Panc1 (cell line): ENCODE measurements around the gene ESRRB. TPM values are rescaled to one million over a fixed set of nuclear protein-coding genes. Genes with fewer than 3 reads are reported as not detected.

Experiments used
- ATAC-seq: fragments of 200-7000 bp; cut with Tn5 transposase; 2 replicates; pipeline ENCODE4 v1.9.1; 2020; ENCODE audit warnings: mild to moderate bottlenecking, moderate library complexity
- Bru-seq: library from RNA; stranded (reverse); fragments of 400-500 nt; gene quantifications from one replicate; lab custom pipeline; 2021; lab: Mats Ljungman, UMichigan
- BruChase-seq, 2 experiments: library from RNA; stranded (reverse); fragments of 400-500 nt; gene quantifications; one replicate each; lab custom pipeline; 2021; lab: Mats Ljungman, UMichigan
- BruUV-seq: library from RNA; stranded (reverse); fragments of 400-500 nt; replicated peaks from 2 replicates; lab custom pipeline; 2021; lab: Mats Ljungman, UMichigan
- CTCF ChIA-PET: fragments of 300-600 bp; sonication (Branson Sonifier 250); formaldehyde crosslinking; loops from one replicate; lab custom pipeline; 2022; ENCODE audit warnings: antibody characterized with exemption; lab: Charles Lee
- POLR2A ChIA-PET: fragments of 300-600 bp; sonication (Branson Sonifier 250); formaldehyde crosslinking; loops from one replicate; lab custom pipeline; 2022; ENCODE audit warnings: antibody characterized with exemption; lab: Charles Lee
- DNase-seq: peaks from one replicate; pipeline ENCODE4 v3.0.0-alpha.2; 2010; ENCODE audit warnings: low read depth, low spot score
- H3K27ac ChIP-seq: 2 replicates; pipeline ENCODE4 v1.5.1; 2011; ENCODE audit warnings: mild to moderate bottlenecking, low read length, inconsistent platforms
- H3K27me3 ChIP-seq: fragments of 200-500 bp; sonication (Bioruptor generic); 2 replicates; pipeline ENCODE4 v1.6.0; 2014; ENCODE audit warnings: low read length, inconsistent platforms; ENCODE audit not compliant: control insufficient read depth, insufficient read depth
- H3K36me3 ChIP-seq: fragments of 200-500 bp; sonication (Bioruptor generic); 2 replicates; pipeline ENCODE4 v1.5.1; 2014; ENCODE audit warnings: inconsistent platforms, mild to moderate bottlenecking, low read length, moderate library complexity; ENCODE audit not compliant: control insufficient read depth, insufficient read depth
- H3K4me1 ChIP-seq: 2 replicates; pipeline ENCODE4 v1.5.1; 2011; ENCODE audit warnings: inconsistent platforms, mild to moderate bottlenecking, low read length, moderate library complexity; ENCODE audit not compliant: control insufficient read depth, insufficient read depth
- H3K4me3 ChIP-seq, 2 experiments: 2 replicates each; pipeline ENCODE4 v1.5.1; 2011 to 2012; ENCODE audit warnings: low read depth in 2 of 2, low read length in 2 of 2, mild to moderate bottlenecking in 2 of 2, inconsistent platforms in 1 of 2, moderate library complexity in 1 of 2
- H3K9me3 ChIP-seq: fragments of 200-500 bp; sonication (Bioruptor generic); 2 replicates; pipeline ENCODE4 v1.5.1; 2014; ENCODE audit warnings: low read depth, mild to moderate bottlenecking, inconsistent platforms, low read length, moderate library complexity; ENCODE audit not compliant: control insufficient read depth, insufficient read depth
- CTCF ChIP-seq: fragments of 450-650 bp; IDR thresholded peaks from 2 replicates; pipeline ENCODE4 v1.5.1; 2017; ENCODE audit warnings: mild to moderate bottlenecking
- POLR2AphosphoS5 ChIP-seq: IDR thresholded peaks from 2 replicates; pipeline ENCODE4 v1.6.1; 2012; ENCODE audit warnings: mild to moderate bottlenecking, low read depth, low read length, moderate library complexity
- SIN3A ChIP-seq: IDR thresholded peaks from 2 replicates; pipeline ENCODE4 v1.6.1; 2012; ENCODE audit warnings: low read depth, mild to moderate bottlenecking, low read length, moderate library complexity, borderline replicate concordance; ENCODE audit not compliant: insufficient read depth
- TCF7L2 ChIP-seq: IDR thresholded peaks from 2 replicates; pipeline ENCODE4 v1.6.1; 2011; ENCODE audit warnings: mild to moderate bottlenecking, low read depth, low read length, inconsistent platforms
- in situ Hi-C: cut with HindIII; loops from 2 replicates; pipeline ENCODE4 v1.10.0; 2016; ENCODE audit warnings: low sequenced_read_pairs, low pct_unique_long_range_greater_than_20kb
- intact Hi-C: fragments of 100-400 bp; cut with micrococcal nuclease; formaldehyde crosslinking; loops from one replicate; pipeline ENCODE4 v1.10.0; 2022; ENCODE audit not compliant: unreplicated experiment
- long read RNA-seq: library from polyadenylated mRNA; unstranded; transcript quantifications from one replicate; pipeline ENCODE4 v2.0.0, GENCODE V29; 2021; ENCODE audit not compliant: unreplicated experiment
- polyA plus RNA-seq: library from polyadenylated mRNA; unstranded; fragments of >200 nt; gene quantifications from one replicate; pipeline ENCODE4 v1.2.1, GENCODE V29; 2012; ENCODE audit warnings: missing spikeins; ENCODE audit not compliant: insufficient read length
- total RNA-seq: library from RNA; stranded (reverse); gene quantifications from one replicate; pipeline ENCODE4 v1.2.1, GENCODE V29; 2021; ENCODE audit not compliant: unreplicated experiment
- TF ChIP-seq, protein P1 (sequence below), 2 experiments: IDR thresholded peaks; 2 replicates each; pipeline ENCODE4 v1.6.1; 2011 to 2012; ENCODE audit warnings: low read depth in 2 of 2, control low read depth in 1 of 2, low read length in 1 of 2, mild to moderate bottlenecking in 1 of 2, moderate library complexity in 1 of 2; ENCODE audit not compliant: insufficient read depth in 1 of 2

The ESRRB gene
- total RNA-seq = not detected
- not detected for polyA plus RNA-seq
- Bru-seq, nascent RNA = percentile 7 among the genes with signal in this experiment
- BruChase-seq, experiment 1, labeled RNA remaining after a 2-hour chase = percentile 13 among the genes with signal in this experiment
- percentile 12 among the genes with signal in this experiment for BruChase-seq, experiment 2, labeled RNA remaining after a 6-hour chase
- long read RNA-seq = 0 reads

DNA sequence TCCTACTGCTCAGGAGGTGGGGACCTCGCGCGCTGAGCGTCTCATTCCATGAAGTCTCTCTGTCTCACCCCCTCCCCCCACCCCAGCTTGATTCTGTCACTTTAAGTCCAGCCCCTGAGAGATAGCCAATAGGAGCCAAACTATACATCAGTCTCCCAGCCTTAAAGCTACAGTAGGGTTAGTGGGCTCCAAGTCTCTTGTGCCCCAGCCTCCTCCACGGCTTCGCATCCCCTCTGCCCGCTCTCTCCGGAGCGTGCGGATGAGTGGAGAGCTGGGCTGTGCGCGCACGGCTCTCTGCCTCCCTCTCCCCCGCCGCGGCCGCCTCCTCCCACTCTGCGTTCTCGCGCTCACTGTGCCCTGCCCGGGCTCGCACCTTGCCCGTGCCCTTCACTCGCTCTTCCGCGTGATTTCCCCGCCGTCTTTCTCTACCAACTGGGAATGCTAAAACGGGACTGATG lies at the start of gene ESRRB:
Gene ESRRB, plus strand, starts transcription at position 191 of the 458 bp plus-strand sequence. Its CDS starts 265 bp downstream, at position 456.
- DNase-seq (no peak), ATAC-seq (peak; percentile 74)
- intact Hi-C loops = no loop called here
- in situ Hi-C loops = no loop called here
- Histone ChIP-seq H3K4me1 (peaks cover 10% of the 10 kb centered on the region), H3K27ac (no peak within 1 kb of the TSS), H3K27me3 (peaks cover 24% of the 10 kb centered on the region), H3K4me3 (peak within 1 kb of the TSS; percentile 22 to 26), H3K9me3 (no peaks in the 10 kb centered on the region), H3K36me3 (no peaks in the 10 kb centered on the region)
- POLR2A ChIA-PET = no interaction called here
- CTCF ChIA-PET = no interaction called here
- no TSS peak for BruUV-seq
- TF ChIP-seq, protein P1, sequence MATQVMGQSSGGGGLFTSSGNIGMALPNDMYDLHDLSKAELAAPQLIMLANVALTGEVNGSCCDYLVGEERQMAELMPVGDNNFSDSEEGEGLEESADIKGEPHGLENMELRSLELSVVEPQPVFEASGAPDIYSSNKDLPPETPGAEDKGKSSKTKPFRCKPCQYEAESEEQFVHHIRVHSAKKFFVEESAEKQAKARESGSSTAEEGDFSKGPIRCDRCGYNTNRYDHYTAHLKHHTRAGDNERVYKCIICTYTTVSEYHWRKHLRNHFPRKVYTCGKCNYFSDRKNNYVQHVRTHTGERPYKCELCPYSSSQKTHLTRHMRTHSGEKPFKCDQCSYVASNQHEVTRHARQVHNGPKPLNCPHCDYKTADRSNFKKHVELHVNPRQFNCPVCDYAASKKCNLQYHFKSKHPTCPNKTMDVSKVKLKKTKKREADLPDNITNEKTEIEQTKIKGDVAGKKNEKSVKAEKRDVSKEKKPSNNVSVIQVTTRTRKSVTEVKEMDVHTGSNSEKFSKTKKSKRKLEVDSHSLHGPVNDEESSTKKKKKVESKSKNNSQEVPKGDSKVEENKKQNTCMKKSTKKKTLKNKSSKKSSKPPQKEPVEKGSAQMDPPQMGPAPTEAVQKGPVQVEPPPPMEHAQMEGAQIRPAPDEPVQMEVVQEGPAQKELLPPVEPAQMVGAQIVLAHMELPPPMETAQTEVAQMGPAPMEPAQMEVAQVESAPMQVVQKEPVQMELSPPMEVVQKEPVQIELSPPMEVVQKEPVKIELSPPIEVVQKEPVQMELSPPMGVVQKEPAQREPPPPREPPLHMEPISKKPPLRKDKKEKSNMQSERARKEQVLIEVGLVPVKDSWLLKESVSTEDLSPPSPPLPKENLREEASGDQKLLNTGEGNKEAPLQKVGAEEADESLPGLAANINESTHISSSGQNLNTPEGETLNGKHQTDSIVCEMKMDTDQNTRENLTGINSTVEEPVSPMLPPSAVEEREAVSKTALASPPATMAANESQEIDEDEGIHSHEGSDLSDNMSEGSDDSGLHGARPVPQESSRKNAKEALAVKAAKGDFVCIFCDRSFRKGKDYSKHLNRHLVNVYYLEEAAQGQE (IDR thresholded peaks at IDR 0.05; ENCODE audit: insufficient read depth in 1 of 2, low read depth in 2 of 2, low read length in 1 of 2) = no peak
- TF ChIP-seq SIN3A = no peak
- no peak for TF ChIP-seq CTCF
- TF ChIP-seq POLR2AphosphoS5 = no peak
- no peak for TF ChIP-seq TCF7L2

DNA sequence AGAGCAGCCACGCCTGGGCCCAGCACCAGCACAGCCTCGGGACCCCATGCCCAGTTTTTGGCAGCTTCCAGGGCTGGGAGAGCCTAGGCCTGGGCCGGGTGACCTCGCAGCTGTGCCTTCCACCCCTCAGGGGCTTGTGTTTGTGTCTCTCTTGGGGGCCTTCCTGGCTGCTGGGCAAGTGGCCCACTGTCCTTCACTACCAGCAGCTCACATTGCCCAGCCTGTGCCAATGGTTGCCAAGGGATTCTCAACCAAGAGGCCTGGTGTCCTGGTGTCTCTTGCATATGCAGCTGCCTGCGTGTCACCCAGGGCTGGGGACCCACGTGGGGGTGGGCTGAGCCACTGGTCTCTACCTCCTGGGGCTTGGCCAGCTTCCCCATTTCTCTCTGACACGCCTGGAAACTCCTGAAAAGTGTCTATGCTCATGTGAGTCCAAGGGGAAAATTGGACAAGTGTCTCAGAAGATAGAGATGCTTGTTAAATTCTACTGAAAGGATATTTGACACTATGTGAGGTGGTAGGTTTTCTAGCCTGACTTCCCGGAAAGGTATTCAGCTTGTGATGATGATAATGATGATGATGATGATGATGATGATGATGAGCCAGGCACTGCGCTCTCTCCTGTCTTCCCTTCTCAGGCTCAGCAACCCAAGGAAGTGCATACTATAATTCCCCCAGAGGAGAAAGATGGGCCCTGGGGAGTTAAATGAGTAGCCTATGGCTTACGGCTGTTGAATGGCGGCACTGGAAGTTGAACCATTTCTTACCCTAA lies 48.8 kb upstream of the ESRRB start:
- H3K4me1 ChIP-seq = no peaks in the 10 kb centered on the region
- no peaks in the 10 kb centered on the region for H3K36me3 ChIP-seq
- in situ Hi-C loops (no loop called here), intact Hi-C loops (no loop called here)
- no peaks in the 10 kb centered on the region; the same call in 1 of the 2 replicates for H3K27me3 ChIP-seq
- H3K27ac ChIP-seq = no peak overlapping the region
- no peak overlapping the region for H3K4me3 ChIP-seq
- no peaks in the 10 kb centered on the region for H3K9me3 ChIP-seq
- ATAC-seq (no peak), DNase-seq (no peak)
- BruUV-seq = no TSS peak
- TF ChIP-seq CTCF (no peak), POLR2AphosphoS5 (no peak), SIN3A (no peak), TCF7L2 (no peak)
- TF ChIP-seq, protein P1 (IDR thresholded peaks at IDR 0.05; ENCODE audit: insufficient read depth in 1 of 2, low read depth in 2 of 2, low read length in 1 of 2) = no peak
- CTCF ChIA-PET = no interaction called here
- POLR2A ChIA-PET = interaction anchor here (0.6 kb wide), 1 partner anchor 178 kb away, joined by 5 read pairs; no protein-coding TSS in a partner anchor
